Body of pancreas (tissue), 4 donors: ENCODE measurements around the gene POLG. TPM values are rescaled to one million over a fixed set of nuclear protein-coding genes. Genes with fewer than 3 reads are reported as not detected.

ENCODE experiments used
- ATAC-seq: fragments of 150-250 bp; one replicate; pipeline ENCODE4 v1.9.1; 2016
- DNase-seq, 4 donors: peaks; one replicate each; pipeline ENCODE4 v3.0.0-alpha.2; 2019
- H3K27ac ChIP-seq, 4 donors: fragments of 200-600 bp; sonication (generic); 1 replicate in 3 of 4; 2 replicates in 1 of 4; pipeline versions ENCODE4 v1.5.1 to v1.6.1; 2016 to 2019; ENCODE audit warnings: mild to moderate bottlenecking in 1 of 4, mixed read lengths in 1 of 4, moderate library complexity in 1 of 4
- H3K27me3 ChIP-seq, 2 donors: fragments of 200-600 bp; sonication (generic); one replicate each; pipeline ENCODE4 v1.6.0; 2016; ENCODE audit warnings: mild to moderate bottlenecking in 1 of 2
- H3K36me3 ChIP-seq, 2 donors: fragments of 200-600 bp; sonication (generic); replicated peaks in 1 of 2; 2 replicates each; pipeline ENCODE4 v1.5.1; 2016; ENCODE audit warnings: low read depth in 2 of 2; ENCODE audit not compliant: insufficient read depth in 1 of 2
- H3K4me1 ChIP-seq: fragments of 200-600 bp; sonication (generic); one replicate; pipeline ENCODE4 v1.6.0; 2016
- H3K4me3 ChIP-seq, 2 donors: fragments of 200-600 bp; sonication (generic); 1 replicate in 1 of 2; 2 replicates in 1 of 2; pipeline ENCODE4 v1.5.1; 2016 to 2019
- H3K9me3 ChIP-seq, 3 donors: fragments of 200-600 bp; sonication (generic); 1 replicate in 2 of 3; 2 replicates in 1 of 3; pipeline ENCODE4 v1.5.1; 2016
- CTCF ChIP-seq, 7 experiments: fragments of 450-650 bp in 4 of 7; fragments of 200-600 bp in 3 of 7; sonication (generic) in 3 of 7; IDR thresholded peaks; one replicate each; pipeline ENCODE4 v1.5.1; 2016 to 2019; ENCODE audit warnings: antibody characterized with exemption in 7 of 7
- POLR2A ChIP-seq, 3 donors: fragments of 450-650 bp; IDR thresholded peaks; one replicate each; pipeline ENCODE4 v1.6.1; 2016; ENCODE audit warnings: antibody characterized with exemption in 3 of 3, mild to moderate bottlenecking in 2 of 3
- WGBS, 2 donors: methylation state at CpG; one replicate each; pipeline ENCODE4 v1.1.5; 2017; 5-methylcytosine and 5-hydroxymethylcytosine counted together
- intact Hi-C: fragments of 100-400 bp; cut with DNase I; formaldehyde crosslinking; loops from one replicate; pipeline ENCODE4 v1.15.1; 2023
- total RNA-seq, 2 donors: library from RNA; depleted of rRNA; stranded (reverse); fragments of >200 nt; gene quantifications; one replicate each; pipeline ENCODE4 v1.1.0, GENCODE V29; 2016

Gene POLG
- total RNA-seq, 2 donors from 2014 or later = 60.7 to 67.2 TPM

- intact Hi-C loops = no loop called here
- Histone ChIP-seq H3K36me3 (no peaks in the 10 kb centered on the region), H3K27ac (no peak overlapping the region), H3K9me3 (no peaks in the 10 kb centered on the region), H3K4me1 (peaks cover 18% of the 10 kb centered on the region), H3K27me3 (peaks cover 0 to 12% of the 10 kb centered on the region in 2 donors), H3K4me3 (no peak overlapping the region)
- 78 to 79% methylated on average over 3 of the region's 3 CpGs for WGBS, 2 donors
- ATAC-seq = no peak
- TF ChIP-seq POLR2A (IDR thresholded peaks at IDR 0.05) (no peak), CTCF (IDR thresholded peaks at IDR 0.05) (no peak)
- no peak for DNase-seq
These were observed 46.7 kb upstream of the POLG start for GRCh38 chr15:89381331-89381730.

- intact Hi-C loops = no loop called here
- WGBS, 2 donors = 79 to 88% methylated on average over 3 to 5 of the region's 5 CpGs
- no peak overlapping the region for H3K4me3 ChIP-seq
- no peaks in the 10 kb centered on the region for H3K36me3 ChIP-seq
- H3K4me1 ChIP-seq = peaks cover 18% of the 10 kb centered on the region
- no peak for DNase-seq
- H3K9me3 ChIP-seq = no peaks in the 10 kb centered on the region
- TF ChIP-seq POLR2A (IDR thresholded peaks at IDR 0.05) (no peak), CTCF (IDR thresholded peaks at IDR 0.05) (no peak)
- peaks cover 0 to 12% of the 10 kb centered on the region in 2 donors for H3K27me3 ChIP-seq
- no peak overlapping the region for H3K27ac ChIP-seq
- no peak for ATAC-seq
These were observed 45.2 kb upstream of the POLG start for GRCh38 chr15:89379818-89380217.

DNA sequence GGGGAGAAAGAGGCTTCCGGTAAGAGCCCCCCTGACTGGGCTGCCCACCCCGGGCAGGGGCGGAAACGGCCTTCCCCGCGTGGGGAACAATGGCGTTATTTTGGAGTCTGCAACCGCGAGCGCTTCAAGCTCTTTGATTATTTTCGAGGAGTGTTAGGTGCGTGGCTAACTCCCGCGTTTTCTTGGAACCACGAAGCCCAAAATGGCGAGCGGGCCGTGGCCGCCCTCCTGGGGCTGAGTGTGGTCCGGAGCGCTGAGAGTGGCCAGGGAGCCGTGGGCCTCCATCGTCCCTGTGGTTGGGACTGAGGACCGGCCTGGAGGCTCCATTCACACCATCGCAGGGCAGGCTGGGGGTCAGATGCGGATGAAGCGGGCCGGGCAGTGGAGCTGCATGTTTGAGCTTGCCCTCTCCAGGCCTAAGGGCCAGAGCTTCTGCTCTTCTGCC lies 44.6 kb upstream of the POLG start:
- 42 to 66% methylated on average over 14 to 28 of the region's 28 CpGs for WGBS, 2 donors
- Histone ChIP-seq H3K4me3 (no peak overlapping the region), H3K36me3 (no peaks in the 10 kb centered on the region), H3K27me3 (peaks cover 0 to 12% of the 10 kb centered on the region in 2 donors), H3K9me3 (no peaks in the 10 kb centered on the region), H3K4me1 (peaks cover 18% of the 10 kb centered on the region), H3K27ac (no peak overlapping the region)
- no peak for ATAC-seq
- no peak for TF ChIP-seq POLR2A (IDR thresholded peaks at IDR 0.05)
- TF ChIP-seq CTCF (IDR thresholded peaks at IDR 0.05) = no peak
- no peak for DNase-seq
- intact Hi-C loops = no loop called here

GRCh38 chr15:89378296-89379151 lies 43.9 kb upstream of the POLG start:
- intact Hi-C loops = no loop called here
- Histone ChIP-seq H3K27me3 (peaks cover 0 to 12% of the 10 kb centered on the region in 2 donors), H3K9me3 (no peaks in the 10 kb centered on the region), H3K4me3 (no peak overlapping the region), H3K36me3 (no peaks in the 10 kb centered on the region), H3K27ac (no peak overlapping the region), H3K4me1 (peaks cover 18% of the 10 kb centered on the region)
- ATAC-seq = peak; percentile 18
- no peak for TF ChIP-seq CTCF (IDR thresholded peaks at IDR 0.05)
- no peak for TF ChIP-seq POLR2A (IDR thresholded peaks at IDR 0.05)
- WGBS, 2 donors = 9 to 33% methylated on average over 18 to 76 of the region's 76 CpGs
- no peak for DNase-seq
